Sigmoid colon (tissue), 4 donors: ENCODE measurements around the gene DDIT3.

Experiments used
- CTCF ChIP-seq, 4 experiments: fragments of 450-650 bp in 3 of 4; fragments of 200-600 bp in 1 of 4; IDR thresholded peaks; one replicate each; pipeline ENCODE4 v1.5.1; 2016 to 2019; ENCODE audit warnings: antibody characterized with exemption in 4 of 4, mild to moderate bottlenecking in 3 of 4, moderate library complexity in 2 of 4
- EP300 ChIP-seq, 4 donors: sonication (generic); formaldehyde crosslinking; IDR thresholded peaks; one replicate each; pipeline ENCODE4 v1.6.1; 2017; ENCODE audit warnings: antibody characterized with exemption in 4 of 4
- POLR2A ChIP-seq, 2 donors: fragments of 450-650 bp; IDR thresholded peaks; one replicate each; pipeline ENCODE4 v1.6.1; 2016; ENCODE audit warnings: antibody characterized with exemption in 2 of 2, mild to moderate bottlenecking in 2 of 2, moderate library complexity in 2 of 2

GRCh38 chr12:57518176-57518919 lies 2.0 kb downstream of the DDIT3 start:
- TF ChIP-seq CTCF (IDR thresholded peaks at IDR 0.05) = no peak
- TF ChIP-seq POLR2A (IDR thresholded peaks at IDR 0.05) = no peak
- TF ChIP-seq EP300 (IDR thresholded peaks at IDR 0.05) = no peak
